Neural cell (in vitro differentiated cells): ENCODE data around the gene USP37. TPM values are rescaled to one million over a fixed set of nuclear protein-coding genes. Genes with fewer than 3 reads are reported as not detected.

Source experiments
- H2AFZ ChIP-seq: fragments of 200-600, 300-800 bp; sonication (generic), shearing (Covaris generic); 2 replicates; pipeline ENCODE4 v1.6.0; 2014; ENCODE audit warnings: low read depth, mild to moderate bottlenecking, antibody characterized with exemption, low read length, moderate library complexity
- H3F3A ChIP-seq: fragments of 200-600 bp; shearing (Covaris generic); 2 replicates; pipeline ENCODE4 v1.6.1; 2016; ENCODE audit warnings: mild to moderate bottlenecking, moderate library complexity, mixed read lengths, antibody characterized with exemption, low read length; ENCODE audit not compliant: insufficient read depth, poor library complexity, severe bottlenecking
- H3K27ac ChIP-seq: fragments of 200-600, 300-800 bp; sonication (generic), shearing (Covaris generic); 2 replicates; pipeline ENCODE4 v1.5.1; 2014; ENCODE audit warnings: mild to moderate bottlenecking, low read length, moderate library complexity
- H3K27me3 ChIP-seq: fragments of 300-800, 200-600 bp; sonication (generic), shearing (Covaris generic); 2 replicates; pipeline ENCODE4 v1.6.0; 2014; ENCODE audit warnings: mild to moderate bottlenecking, low read depth, low read length, moderate library complexity; ENCODE audit not compliant: insufficient read depth
- H3K36me3 ChIP-seq: fragments of 300-800, 200-600 bp; sonication (generic), shearing (Covaris generic); 2 replicates; pipeline ENCODE4 v1.5.1; 2014; ENCODE audit warnings: mild to moderate bottlenecking, antibody characterized with exemption, low read length, moderate library complexity; ENCODE audit not compliant: insufficient read depth
- H3K4me2 ChIP-seq: fragments of 300-800, 200-600 bp; sonication (generic), shearing (Covaris generic); 2 replicates; pipeline ENCODE4 v1.6.0; 2014; ENCODE audit warnings: mild to moderate bottlenecking, low read length
- H3K4me3 ChIP-seq: fragments of 300-800, 200-600 bp; sonication (generic), shearing (Covaris generic); 2 replicates; pipeline ENCODE4 v1.5.1; 2014; ENCODE audit warnings: mild to moderate bottlenecking, low read length, moderate library complexity
- H3K79me2 ChIP-seq: fragments of 200-600 bp; shearing (Covaris generic); replicated peaks from 2 replicates; pipeline ENCODE4 v1.6.0; 2014; ENCODE audit warnings: mild to moderate bottlenecking, low read length, moderate library complexity; ENCODE audit not compliant: insufficient read depth
- H3K9ac ChIP-seq: fragments of 300-800, 200-600 bp; sonication (generic), shearing (Covaris generic); 2 replicates; pipeline ENCODE4 v1.6.1; 2016; ENCODE audit warnings: mild to moderate bottlenecking, low read length, mixed read lengths
- H3K9me2 ChIP-seq: fragments of 200-600 bp; shearing (Covaris generic); 2 replicates; pipeline ENCODE4 v1.6.1; 2016; ENCODE audit warnings: mild to moderate bottlenecking, low read length, mixed read lengths; ENCODE audit not compliant: insufficient read depth
- H3K9me3 ChIP-seq: fragments of 200-600, 300-800 bp; sonication (generic), shearing (Covaris generic); 2 replicates; pipeline ENCODE4 v1.6.1; 2016; ENCODE audit warnings: mild to moderate bottlenecking, mixed run types, low read length, moderate library complexity, mixed read lengths
- H4K20me1 ChIP-seq: fragments of 200-600 bp; shearing (Covaris generic); 2 replicates; pipeline ENCODE4 v1.6.1; 2016; ENCODE audit warnings: mild to moderate bottlenecking, mixed run types; ENCODE audit not compliant: insufficient read depth
- EP300 ChIP-seq: fragments of 450-650 bp; conservative IDR thresholded peaks from 2 replicates; pipeline ENCODE4 v1.6.1; 2014; ENCODE audit warnings: antibody characterized with exemption, mild to moderate bottlenecking, moderate library complexity; ENCODE audit not compliant: poor library complexity, severe bottlenecking
- EZH2 ChIP-seq: fragments of 200-600, 300-800 bp; shearing (Covaris generic), sonication (generic); IDR thresholded peaks from 2 replicates; pipeline ENCODE4 v1.6.1; 2014; ENCODE audit warnings: antibody characterized with exemption, low read length, borderline replicate concordance, mild to moderate bottlenecking; ENCODE audit not compliant: insufficient read depth, poor library complexity, severe bottlenecking
- MXI1 ChIP-seq: fragments of 450-650 bp; conservative IDR thresholded peaks from 2 replicates; pipeline ENCODE4 v1.6.1; 2014; ENCODE audit warnings: antibody characterized with exemption, mild to moderate bottlenecking; ENCODE audit not compliant: poor library complexity, severe bottlenecking
- POLR2AphosphoS5 ChIP-seq: IDR thresholded peaks from 2 replicates; pipeline ENCODE4 v1.6.1; 2012
- RAD21 ChIP-seq: fragments of 450-650 bp; conservative IDR thresholded peaks from 2 replicates; pipeline ENCODE4 v1.6.1; 2014; ENCODE audit warnings: antibody characterized with exemption, mild to moderate bottlenecking, moderate library complexity
- SMC3 ChIP-seq: fragments of 450-650 bp; conservative IDR thresholded peaks from 2 replicates; pipeline ENCODE4 v1.6.1; 2014; ENCODE audit warnings: antibody characterized with exemption, mild to moderate bottlenecking, moderate library complexity; ENCODE audit not compliant: poor library complexity
- TAF1 ChIP-seq: IDR thresholded peaks from 2 replicates; pipeline ENCODE4 v1.6.1; 2012; ENCODE audit warnings: low read depth
- polyA plus RNA-seq: library from polyadenylated mRNA; depleted of rRNA; stranded (reverse); fragments of >200 nt; gene quantifications from 2 replicates; pipeline ENCODE4 v1.2.3, GENCODE V29; 2014
- TF ChIP-seq, protein P1 (sequence below): IDR thresholded peaks from 2 replicates; pipeline ENCODE4 v1.6.1; 2012; ENCODE audit warnings: borderline replicate concordance
- TF ChIP-seq, protein P2 (sequence below): fragments of 450-650 bp; IDR thresholded peaks from 2 replicates; pipeline ENCODE4 v1.5.1; 2014; ENCODE audit warnings: antibody characterized with exemption, mild to moderate bottlenecking, moderate library complexity; ENCODE audit not compliant: poor library complexity, severe bottlenecking

The USP37 gene
- polyA plus RNA-seq, 1 donor from 2014 or later = 16.5 TPM

DNA sequence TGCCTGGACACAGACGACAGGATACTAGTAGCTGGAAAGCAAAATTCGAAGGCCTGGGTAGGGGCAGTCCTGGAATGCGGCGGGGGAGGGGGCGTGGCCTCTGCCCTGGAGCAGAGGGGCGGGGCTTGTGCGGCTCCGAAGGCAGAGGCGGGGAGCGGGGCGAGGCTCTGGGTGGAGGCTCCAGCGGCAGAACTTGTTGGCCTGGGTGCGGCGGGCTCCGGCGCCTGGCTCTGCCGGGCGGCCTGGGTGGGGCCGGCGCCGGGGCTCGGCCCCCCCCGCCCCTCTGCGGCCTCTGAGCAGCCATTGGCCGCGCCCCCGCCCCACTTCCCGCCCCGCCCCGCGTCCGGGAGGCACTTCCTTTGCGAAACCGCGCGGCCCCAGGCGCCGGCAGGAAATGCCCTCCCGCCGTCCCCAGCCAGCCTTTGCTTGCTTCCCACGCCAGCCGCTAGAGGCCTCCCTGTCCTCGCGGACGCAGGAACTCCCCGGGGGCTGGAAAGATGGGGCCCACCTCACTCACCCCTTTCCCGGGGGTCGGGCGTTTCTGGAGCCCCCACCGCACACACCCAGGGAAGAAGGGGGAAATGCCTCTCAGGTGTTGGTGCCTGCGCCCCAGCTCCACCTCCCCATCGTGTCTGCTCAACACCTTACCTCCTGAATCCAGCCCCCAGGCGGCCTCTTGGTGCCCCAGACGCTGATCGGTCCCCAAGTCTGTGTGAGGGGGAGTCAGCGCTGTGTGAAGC lies 161.8 kb downstream of the USP37 start:
- Histone ChIP-seq H3K36me3 (no peaks in the 10 kb centered on the region), H3K79me2 (no peaks in the 10 kb centered on the region), H2AFZ (peak overlapping the region; percentile 95), H3K9me3 (no peaks in the 10 kb centered on the region), H3K27ac (peak overlapping the region; percentile 76), H3K4me2 (peak overlapping the region; percentile 76), H3K9ac (peak overlapping the region; percentile 76), H3K27me3 (no peaks in the 10 kb centered on the region), H4K20me1 (no peaks in the 10 kb centered on the region), H3K9me2 (no peaks in the 10 kb centered on the region), H3K4me3 (peak overlapping the region; percentile 72), H3F3A (no peaks in the 10 kb centered on the region)
- TF ChIP-seq, protein P1, sequence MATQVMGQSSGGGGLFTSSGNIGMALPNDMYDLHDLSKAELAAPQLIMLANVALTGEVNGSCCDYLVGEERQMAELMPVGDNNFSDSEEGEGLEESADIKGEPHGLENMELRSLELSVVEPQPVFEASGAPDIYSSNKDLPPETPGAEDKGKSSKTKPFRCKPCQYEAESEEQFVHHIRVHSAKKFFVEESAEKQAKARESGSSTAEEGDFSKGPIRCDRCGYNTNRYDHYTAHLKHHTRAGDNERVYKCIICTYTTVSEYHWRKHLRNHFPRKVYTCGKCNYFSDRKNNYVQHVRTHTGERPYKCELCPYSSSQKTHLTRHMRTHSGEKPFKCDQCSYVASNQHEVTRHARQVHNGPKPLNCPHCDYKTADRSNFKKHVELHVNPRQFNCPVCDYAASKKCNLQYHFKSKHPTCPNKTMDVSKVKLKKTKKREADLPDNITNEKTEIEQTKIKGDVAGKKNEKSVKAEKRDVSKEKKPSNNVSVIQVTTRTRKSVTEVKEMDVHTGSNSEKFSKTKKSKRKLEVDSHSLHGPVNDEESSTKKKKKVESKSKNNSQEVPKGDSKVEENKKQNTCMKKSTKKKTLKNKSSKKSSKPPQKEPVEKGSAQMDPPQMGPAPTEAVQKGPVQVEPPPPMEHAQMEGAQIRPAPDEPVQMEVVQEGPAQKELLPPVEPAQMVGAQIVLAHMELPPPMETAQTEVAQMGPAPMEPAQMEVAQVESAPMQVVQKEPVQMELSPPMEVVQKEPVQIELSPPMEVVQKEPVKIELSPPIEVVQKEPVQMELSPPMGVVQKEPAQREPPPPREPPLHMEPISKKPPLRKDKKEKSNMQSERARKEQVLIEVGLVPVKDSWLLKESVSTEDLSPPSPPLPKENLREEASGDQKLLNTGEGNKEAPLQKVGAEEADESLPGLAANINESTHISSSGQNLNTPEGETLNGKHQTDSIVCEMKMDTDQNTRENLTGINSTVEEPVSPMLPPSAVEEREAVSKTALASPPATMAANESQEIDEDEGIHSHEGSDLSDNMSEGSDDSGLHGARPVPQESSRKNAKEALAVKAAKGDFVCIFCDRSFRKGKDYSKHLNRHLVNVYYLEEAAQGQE = no peak
- TF ChIP-seq, protein P2, sequence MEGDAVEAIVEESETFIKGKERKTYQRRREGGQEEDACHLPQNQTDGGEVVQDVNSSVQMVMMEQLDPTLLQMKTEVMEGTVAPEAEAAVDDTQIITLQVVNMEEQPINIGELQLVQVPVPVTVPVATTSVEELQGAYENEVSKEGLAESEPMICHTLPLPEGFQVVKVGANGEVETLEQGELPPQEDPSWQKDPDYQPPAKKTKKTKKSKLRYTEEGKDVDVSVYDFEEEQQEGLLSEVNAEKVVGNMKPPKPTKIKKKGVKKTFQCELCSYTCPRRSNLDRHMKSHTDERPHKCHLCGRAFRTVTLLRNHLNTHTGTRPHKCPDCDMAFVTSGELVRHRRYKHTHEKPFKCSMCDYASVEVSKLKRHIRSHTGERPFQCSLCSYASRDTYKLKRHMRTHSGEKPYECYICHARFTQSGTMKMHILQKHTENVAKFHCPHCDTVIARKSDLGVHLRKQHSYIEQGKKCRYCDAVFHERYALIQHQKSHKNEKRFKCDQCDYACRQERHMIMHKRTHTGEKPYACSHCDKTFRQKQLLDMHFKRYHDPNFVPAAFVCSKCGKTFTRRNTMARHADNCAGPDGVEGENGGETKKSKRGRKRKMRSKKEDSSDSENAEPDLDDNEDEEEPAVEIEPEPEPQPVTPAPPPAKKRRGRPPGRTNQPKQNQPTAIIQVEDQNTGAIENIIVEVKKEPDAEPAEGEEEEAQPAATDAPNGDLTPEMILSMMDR = peak; percentile 90
- TF ChIP-seq TAF1 (peak; percentile 21), EZH2 (no peak), POLR2AphosphoS5 (peak; percentile 65), SMC3 (peak; percentile 71), RAD21 (peak; percentile 84), MXI1 (peak; percentile 37), EP300 (peak; percentile 50)

DNA sequence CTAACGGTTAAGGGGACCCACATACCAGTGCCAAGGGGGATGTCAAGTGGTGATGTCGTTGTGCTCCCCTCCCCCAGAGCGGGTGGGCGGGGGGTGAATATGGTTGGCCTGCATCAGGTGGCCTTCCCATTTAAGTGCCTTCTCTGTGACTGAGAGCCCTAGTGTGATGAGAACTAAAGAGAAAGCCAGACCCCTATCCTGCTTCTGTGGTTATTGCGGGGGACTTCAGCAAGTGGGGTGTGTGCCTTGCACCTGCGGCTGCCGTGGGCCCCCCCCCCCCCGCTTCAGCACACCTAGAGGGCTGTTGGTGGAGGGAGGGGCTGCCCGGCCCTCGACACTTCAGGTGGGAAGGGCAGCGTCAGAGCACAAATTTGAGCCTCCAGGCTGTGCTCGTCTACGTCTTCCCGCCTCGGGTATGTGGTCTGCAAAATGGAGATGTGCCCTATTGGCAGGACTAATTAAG lies 162.4 kb downstream of the USP37 start:
- Histone ChIP-seq H3F3A (no peaks in the 10 kb centered on the region), H3K9me3 (no peaks in the 10 kb centered on the region), H3K4me3 (peak overlapping the region; percentile 72), H3K4me2 (peak overlapping the region; percentile 51), H3K9me2 (no peaks in the 10 kb centered on the region), H3K27ac (peak overlapping the region; percentile 65), H4K20me1 (no peaks in the 10 kb centered on the region), H2AFZ (peak overlapping the region; percentile 51), H3K36me3 (no peaks in the 10 kb centered on the region), H3K79me2 (no peaks in the 10 kb centered on the region), H3K9ac (peak overlapping the region; percentile 76), H3K27me3 (no peaks in the 10 kb centered on the region)
- TF ChIP-seq EZH2 (no peak), TAF1 (no peak), EP300 (no peak), POLR2AphosphoS5 (no peak), RAD21 (no peak), MXI1 (no peak), SMC3 (no peak)
- TF ChIP-seq, protein P1 = no peak
- TF ChIP-seq, protein P2 = no peak
